ENCODE data around the gene GNAI3.

The GNAI3 gene

GRCh38 chr1:109531826-109532364 lies 16.5 kb upstream of the GNAI3 start:
- TF ChIP-seq POLR2A (IDR thresholded peaks at IDR 0.05; ENCODE audit: low read depth, low read length): no peak
- DNase-seq (ENCODE audit: insufficient read length, low spot score) (no peak), FAIRE-seq (no peak)

GRCh38 chr1:109532365-109533136 lies 15.9 kb upstream of the GNAI3 start:
- FAIRE-seq: no peak
- no peak for TF ChIP-seq POLR2A (IDR thresholded peaks at IDR 0.05; ENCODE audit: low read depth, low read length)
- DNase-seq (ENCODE audit: insufficient read length, low spot score): peak; percentile 81

DNA sequence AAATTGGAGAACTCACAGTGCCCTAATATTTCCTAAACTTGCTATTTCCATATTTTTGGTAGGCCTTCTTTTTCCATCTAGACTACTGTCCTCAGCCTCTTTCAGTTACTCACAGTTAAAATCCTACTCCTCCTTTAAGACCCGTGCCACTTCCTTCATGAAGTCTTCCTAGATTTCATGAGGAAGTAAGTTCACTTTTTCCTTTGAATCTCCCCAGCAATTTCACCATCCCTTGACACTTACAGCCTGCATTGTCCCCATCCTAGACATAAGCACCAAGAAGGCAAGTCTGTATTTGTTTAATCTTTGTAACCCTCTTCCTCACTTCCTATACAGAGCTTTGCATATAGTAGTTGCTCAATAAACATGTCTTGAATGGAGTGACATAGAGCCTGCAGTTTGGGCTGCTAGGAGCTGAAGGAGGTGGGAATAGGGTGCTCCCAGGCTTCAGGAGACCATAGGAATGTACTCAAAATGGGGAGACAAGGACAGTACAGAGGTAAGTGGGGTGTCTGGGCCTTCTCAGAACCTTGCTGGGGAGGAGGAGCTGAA lies 14.0 kb upstream of the GNAI3 start:
- no peak for FAIRE-seq
- DNase-seq (ENCODE audit: insufficient read length, low spot score): no peak
- no peak for TF ChIP-seq POLR2A (IDR thresholded peaks at IDR 0.05; ENCODE audit: low read depth, low read length)

DNA sequence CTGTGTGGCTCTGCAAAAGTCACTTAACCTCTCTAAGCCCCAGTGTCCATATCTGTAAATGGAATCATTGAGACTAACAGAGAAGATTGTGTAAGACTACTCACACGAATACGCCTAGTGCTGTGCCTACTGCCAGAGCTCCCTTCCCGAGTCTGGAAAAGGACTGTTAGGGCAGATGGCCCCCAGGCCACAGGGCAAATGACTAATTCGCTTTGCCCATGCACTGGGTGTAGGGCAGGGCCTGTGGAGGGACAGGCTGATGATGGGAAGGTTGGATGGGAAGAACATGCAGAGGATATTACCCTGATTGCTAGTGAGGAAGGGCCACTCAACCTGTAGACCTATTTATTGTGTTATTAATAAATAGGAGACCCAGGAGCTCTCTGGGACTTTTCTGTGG lies 12.9 kb upstream of the GNAI3 start:
- DNase-seq (ENCODE audit: insufficient read length, low spot score) (no peak), FAIRE-seq (no peak)
- no peak for TF ChIP-seq POLR2A (IDR thresholded peaks at IDR 0.05; ENCODE audit: low read depth, low read length)

- DNase-seq (ENCODE audit: insufficient read length, low spot score) (no peak), FAIRE-seq (no peak)
- no peak for TF ChIP-seq POLR2A (IDR thresholded peaks at IDR 0.05; ENCODE audit: low read depth, low read length)
These were observed 12.4 kb upstream of the GNAI3 start for GRCh38 chr1:109535971-109536491.

- no peak for TF ChIP-seq POLR2A (IDR thresholded peaks at IDR 0.05; ENCODE audit: low read depth, low read length)
- no peak for FAIRE-seq
- no peak for DNase-seq (ENCODE audit: insufficient read length, low spot score)
These were observed 10.8 kb upstream of the GNAI3 start for GRCh38 chr1:109537450-109538178.

DNA sequence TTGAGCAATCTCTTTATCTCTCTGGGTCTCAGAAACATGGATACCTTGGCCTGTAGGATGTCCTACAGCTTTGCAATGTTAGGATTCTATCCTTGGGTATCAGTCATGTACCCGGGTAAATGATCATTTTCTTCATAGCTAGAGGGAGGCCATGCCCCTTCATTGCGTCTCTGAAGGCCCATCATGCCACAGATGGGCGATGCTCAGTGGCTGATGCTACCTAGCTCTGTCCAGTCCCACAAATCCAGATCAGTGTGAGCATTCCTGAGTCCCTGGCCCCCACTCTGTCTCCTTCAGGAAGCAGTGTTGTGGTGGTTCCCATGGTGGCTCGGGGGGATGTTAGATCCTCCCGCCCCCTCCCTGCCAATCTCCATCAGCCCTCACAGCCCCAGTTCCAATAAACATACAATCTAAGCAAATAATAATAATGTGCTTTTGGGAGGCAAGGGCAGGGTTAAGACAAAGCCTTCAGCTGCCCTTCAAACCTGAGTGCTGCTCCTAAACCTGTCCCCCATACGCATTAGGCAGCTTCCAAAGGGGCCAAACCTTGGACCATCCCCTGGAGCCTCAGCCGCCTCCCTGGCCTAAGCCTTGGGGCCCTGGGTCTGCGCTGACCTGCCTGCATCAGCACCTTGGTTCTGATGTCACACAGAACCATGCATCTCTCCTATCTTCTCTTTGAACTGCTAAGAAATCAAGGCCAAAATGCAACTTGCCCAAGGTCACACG lies 9.4 kb upstream of the GNAI3 start:
- TF ChIP-seq POLR2A (IDR thresholded peaks at IDR 0.05; ENCODE audit: low read depth, low read length): no peak
- DNase-seq (ENCODE audit: insufficient read length, low spot score): no peak
- FAIRE-seq: no peak

DNA sequence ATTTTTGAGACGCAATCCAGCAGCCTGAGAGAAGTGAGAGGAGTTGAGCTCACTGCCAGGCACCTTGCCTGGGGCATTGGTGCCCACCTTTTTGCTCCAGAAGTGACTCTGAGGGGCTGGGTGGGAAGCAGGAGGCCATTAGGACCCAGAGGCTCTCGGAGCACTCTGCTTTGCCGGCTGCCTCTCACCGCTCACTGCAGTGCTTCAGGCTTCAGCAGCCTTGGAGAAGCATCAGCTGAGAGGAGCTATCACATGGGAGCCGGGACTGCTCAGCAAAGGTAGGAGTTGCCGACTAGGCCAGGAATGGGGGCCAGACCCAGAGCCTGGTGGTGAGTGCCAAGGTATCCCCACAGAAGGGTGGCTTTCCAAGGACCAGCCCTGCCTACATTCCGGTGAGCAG lies 8.7 kb upstream of the GNAI3 start, which contains the start of gene GPR61:
Gene GPR61 (plus strand): TSS at position 197 of the 400 bp plus-strand sequence. CDS start 3,151 bp downstream, outside the sequence.
- FAIRE-seq (no peak), DNase-seq (ENCODE audit: insufficient read length, low spot score) (no peak)
- TF ChIP-seq POLR2A (IDR thresholded peaks at IDR 0.05; ENCODE audit: low read depth, low read length): no peak

GRCh38 chr1:109541102-109541501 lies 7.3 kb upstream of the GNAI3 start:
- DNase-seq (ENCODE audit: insufficient read length, low spot score): no peak
- no peak for FAIRE-seq
- no peak for TF ChIP-seq POLR2A (IDR thresholded peaks at IDR 0.05; ENCODE audit: low read depth, low read length)

DNA sequence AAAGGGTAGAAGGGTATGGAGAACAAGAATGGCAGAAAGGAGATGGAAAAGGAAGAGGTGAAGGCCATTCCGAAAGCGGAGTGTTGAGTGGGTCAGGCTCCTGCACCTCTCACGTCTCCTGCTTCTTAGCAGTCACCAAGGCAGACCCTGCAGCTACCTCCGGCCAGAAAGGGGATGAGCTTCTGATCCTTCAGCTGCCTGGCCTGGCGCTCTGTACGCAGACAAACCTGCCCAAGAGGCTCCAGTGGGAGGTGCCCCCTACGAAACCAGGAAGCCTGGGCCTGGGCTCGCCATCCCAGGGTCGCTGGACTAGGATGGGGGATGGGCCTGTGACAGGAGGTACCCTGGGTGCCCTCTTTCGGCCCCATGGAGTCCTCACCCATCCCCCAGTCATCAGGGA lies 5.8 kb upstream of the GNAI3 start:
- TF ChIP-seq POLR2A (IDR thresholded peaks at IDR 0.05; ENCODE audit: low read depth, low read length): no peak
- DNase-seq (ENCODE audit: insufficient read length, low spot score) (no peak), FAIRE-seq (no peak)

DNA sequence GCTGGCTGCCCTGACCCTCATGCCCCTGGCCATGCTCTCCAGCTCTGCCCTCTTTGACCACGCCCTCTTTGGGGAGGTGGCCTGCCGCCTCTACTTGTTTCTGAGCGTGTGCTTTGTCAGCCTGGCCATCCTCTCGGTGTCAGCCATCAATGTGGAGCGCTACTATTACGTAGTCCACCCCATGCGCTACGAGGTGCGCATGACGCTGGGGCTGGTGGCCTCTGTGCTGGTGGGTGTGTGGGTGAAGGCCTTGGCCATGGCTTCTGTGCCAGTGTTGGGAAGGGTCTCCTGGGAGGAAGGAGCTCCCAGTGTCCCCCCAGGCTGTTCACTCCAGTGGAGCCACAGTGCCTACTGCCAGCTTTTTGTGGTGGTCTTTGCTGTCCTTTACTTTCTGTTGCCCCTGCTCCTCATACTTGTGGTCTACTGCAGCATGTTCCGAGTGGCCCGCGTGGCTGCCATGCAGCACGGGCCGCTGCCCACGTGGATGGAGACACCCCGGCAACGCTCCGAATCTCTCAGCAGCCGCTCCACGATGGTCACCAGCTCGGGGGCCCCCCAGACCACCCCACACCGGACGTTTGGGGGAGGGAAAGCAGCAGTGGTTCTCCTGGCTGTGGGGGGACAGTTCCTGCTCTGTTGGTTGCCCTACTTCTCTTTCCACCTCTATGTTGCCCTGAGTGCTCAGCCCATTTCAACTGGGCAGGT lies 5.0 kb upstream of the GNAI3 start:
- DNase-seq (ENCODE audit: insufficient read length, low spot score) (no peak), FAIRE-seq (no peak)
- TF ChIP-seq POLR2A (IDR thresholded peaks at IDR 0.05; ENCODE audit: low read depth, low read length): no peak

GRCh38 chr1:109543988-109544735 lies 4.3 kb upstream of the GNAI3 start:
- no peak for TF ChIP-seq POLR2A (IDR thresholded peaks at IDR 0.05; ENCODE audit: low read depth, low read length)
- DNase-seq (ENCODE audit: insufficient read length, low spot score): no peak
- FAIRE-seq: no peak
